ENCODE measurements around the gene CHKA. TPM values are rescaled to one million over a fixed set of nuclear protein-coding genes. Genes with fewer than 3 reads are reported as not detected.

Gene CHKA
- total RNA-seq, 1 experiment from 2014 or later: 136 TPM

DNA sequence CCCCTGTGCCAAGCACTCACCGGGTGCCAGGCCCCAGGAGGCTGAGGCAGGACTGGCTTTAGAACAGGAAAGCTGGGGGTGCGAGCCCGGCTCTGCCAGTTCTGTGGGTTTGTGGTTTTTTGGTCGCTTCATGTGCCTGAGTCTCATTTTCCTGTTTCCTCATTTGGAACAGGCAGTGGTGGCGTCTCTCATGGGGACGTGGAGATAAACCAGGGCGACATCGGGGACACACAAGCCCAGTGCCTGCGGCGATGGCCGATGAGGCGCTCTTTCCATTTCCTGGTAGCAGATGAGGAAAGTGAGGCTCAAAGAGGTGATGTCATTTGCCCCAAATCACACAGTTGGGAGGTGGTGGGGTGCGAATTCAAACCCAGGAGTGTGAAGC lies 20.8 kb upstream of the CHKA start:
- peaks cover 38% of the 10 kb centered on the region for H3K4me1 ChIP-seq (ENCODE audit: control insufficient read depth, insufficient read depth, low read length)
- ATAC-seq: no peak
- H3K27ac ChIP-seq (ENCODE audit: low read length): peak overlapping the region; percentile 37
- BruUV-seq (replicated peaks): no TSS peak
- H3K9me3 ChIP-seq (ENCODE audit: control insufficient read depth, insufficient read depth, low read depth, low read length): no peaks in the 10 kb centered on the region
- in situ Hi-C loops (cut with HindIII; ENCODE audit: low pct_unique_long_range_greater_than_20kb, low sequenced_read_pairs): no loop called here
- ChIA-PET CTCF (no interaction called here), POLR2A (no interaction called here)
- intact Hi-C loops (cut with micrococcal nuclease; ENCODE audit: unreplicated experiment): no loop called here
- no peak overlapping the region for H3K4me3 ChIP-seq (ENCODE audit: low read depth in 2 of 2, low read length in 2 of 2)
- no peak for TF ChIP-seq POLR2AphosphoS5 (IDR thresholded peaks at IDR 0.05; ENCODE audit: low read depth, low read length)
- no peak for TF ChIP-seq TCF7L2 (IDR thresholded peaks at IDR 0.05; ENCODE audit: low read depth, low read length)
- TF ChIP-seq, protein P1, sequence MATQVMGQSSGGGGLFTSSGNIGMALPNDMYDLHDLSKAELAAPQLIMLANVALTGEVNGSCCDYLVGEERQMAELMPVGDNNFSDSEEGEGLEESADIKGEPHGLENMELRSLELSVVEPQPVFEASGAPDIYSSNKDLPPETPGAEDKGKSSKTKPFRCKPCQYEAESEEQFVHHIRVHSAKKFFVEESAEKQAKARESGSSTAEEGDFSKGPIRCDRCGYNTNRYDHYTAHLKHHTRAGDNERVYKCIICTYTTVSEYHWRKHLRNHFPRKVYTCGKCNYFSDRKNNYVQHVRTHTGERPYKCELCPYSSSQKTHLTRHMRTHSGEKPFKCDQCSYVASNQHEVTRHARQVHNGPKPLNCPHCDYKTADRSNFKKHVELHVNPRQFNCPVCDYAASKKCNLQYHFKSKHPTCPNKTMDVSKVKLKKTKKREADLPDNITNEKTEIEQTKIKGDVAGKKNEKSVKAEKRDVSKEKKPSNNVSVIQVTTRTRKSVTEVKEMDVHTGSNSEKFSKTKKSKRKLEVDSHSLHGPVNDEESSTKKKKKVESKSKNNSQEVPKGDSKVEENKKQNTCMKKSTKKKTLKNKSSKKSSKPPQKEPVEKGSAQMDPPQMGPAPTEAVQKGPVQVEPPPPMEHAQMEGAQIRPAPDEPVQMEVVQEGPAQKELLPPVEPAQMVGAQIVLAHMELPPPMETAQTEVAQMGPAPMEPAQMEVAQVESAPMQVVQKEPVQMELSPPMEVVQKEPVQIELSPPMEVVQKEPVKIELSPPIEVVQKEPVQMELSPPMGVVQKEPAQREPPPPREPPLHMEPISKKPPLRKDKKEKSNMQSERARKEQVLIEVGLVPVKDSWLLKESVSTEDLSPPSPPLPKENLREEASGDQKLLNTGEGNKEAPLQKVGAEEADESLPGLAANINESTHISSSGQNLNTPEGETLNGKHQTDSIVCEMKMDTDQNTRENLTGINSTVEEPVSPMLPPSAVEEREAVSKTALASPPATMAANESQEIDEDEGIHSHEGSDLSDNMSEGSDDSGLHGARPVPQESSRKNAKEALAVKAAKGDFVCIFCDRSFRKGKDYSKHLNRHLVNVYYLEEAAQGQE (IDR thresholded peaks at IDR 0.05; ENCODE audit: insufficient read depth in 1 of 2, low read depth in 2 of 2, low read length in 1 of 2): no peak
- no peak for TF ChIP-seq SIN3A (IDR thresholded peaks at IDR 0.05; ENCODE audit: borderline replicate concordance, insufficient read depth, low read depth, low read length)
- TF ChIP-seq, protein P2, sequence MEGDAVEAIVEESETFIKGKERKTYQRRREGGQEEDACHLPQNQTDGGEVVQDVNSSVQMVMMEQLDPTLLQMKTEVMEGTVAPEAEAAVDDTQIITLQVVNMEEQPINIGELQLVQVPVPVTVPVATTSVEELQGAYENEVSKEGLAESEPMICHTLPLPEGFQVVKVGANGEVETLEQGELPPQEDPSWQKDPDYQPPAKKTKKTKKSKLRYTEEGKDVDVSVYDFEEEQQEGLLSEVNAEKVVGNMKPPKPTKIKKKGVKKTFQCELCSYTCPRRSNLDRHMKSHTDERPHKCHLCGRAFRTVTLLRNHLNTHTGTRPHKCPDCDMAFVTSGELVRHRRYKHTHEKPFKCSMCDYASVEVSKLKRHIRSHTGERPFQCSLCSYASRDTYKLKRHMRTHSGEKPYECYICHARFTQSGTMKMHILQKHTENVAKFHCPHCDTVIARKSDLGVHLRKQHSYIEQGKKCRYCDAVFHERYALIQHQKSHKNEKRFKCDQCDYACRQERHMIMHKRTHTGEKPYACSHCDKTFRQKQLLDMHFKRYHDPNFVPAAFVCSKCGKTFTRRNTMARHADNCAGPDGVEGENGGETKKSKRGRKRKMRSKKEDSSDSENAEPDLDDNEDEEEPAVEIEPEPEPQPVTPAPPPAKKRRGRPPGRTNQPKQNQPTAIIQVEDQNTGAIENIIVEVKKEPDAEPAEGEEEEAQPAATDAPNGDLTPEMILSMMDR (IDR thresholded peaks at IDR 0.05): no peak
- no peaks in the 10 kb centered on the region for H3K36me3 ChIP-seq (ENCODE audit: control insufficient read depth, insufficient read depth, low read length)
- DNase-seq (ENCODE audit: low read depth, low spot score): no peak
- no peaks in the 10 kb centered on the region for H3K27me3 ChIP-seq (ENCODE audit: control insufficient read depth, insufficient read depth, low read length)

DNA sequence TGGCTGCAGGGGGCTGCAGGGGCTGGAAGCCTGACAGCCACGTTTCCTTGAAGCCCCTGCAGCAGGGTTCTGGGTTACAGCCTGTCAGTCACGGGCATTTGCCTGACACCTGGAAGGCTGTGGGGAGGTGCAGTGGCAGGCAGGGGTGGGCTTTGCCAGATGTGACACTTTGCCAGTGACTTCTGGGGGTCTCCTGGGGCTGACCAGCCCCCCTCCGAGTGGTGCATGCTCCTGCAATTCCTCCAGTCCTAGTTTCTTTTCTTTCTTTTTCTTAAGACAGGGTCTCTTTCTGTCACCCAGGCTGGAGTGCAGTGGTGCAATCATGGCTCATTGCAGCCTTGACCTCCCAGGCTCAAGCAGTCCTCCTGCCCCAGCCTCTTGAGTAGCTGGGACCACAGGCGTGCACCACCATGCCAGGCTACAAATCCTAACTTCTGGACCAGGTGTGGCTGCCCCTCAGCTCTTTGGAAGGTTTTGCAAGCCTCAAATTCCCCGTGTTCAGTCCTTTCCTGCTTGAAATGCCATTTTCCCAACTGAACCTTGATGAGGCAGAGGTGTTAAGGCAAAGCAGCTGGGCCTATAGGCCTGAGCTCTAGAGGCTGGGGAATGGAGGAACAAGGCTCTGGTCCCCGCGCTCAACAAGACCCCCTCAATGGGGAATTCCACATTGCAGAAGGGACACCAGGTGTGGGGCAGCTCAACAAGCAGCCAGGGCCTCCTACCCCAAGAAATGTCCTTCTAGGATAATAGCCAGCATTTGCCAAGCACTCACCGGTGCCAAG lies 20.2 kb upstream of the CHKA start:
- Histone ChIP-seq H3K4me3 (ENCODE audit: low read depth in 2 of 2, low read length in 2 of 2) (no peak overlapping the region), H3K4me1 (ENCODE audit: control insufficient read depth, insufficient read depth, low read length) (peaks cover 32% of the 10 kb centered on the region), H3K27ac (ENCODE audit: low read length) (peak overlapping the region; percentile 37), H3K27me3 (ENCODE audit: control insufficient read depth, insufficient read depth, low read length) (no peaks in the 10 kb centered on the region), H3K9me3 (ENCODE audit: control insufficient read depth, insufficient read depth, low read depth, low read length) (no peaks in the 10 kb centered on the region), H3K36me3 (ENCODE audit: control insufficient read depth, insufficient read depth, low read length) (no peaks in the 10 kb centered on the region)
- intact Hi-C loops (cut with micrococcal nuclease; ENCODE audit: unreplicated experiment): no loop called here
- ATAC-seq: no peak
- no peak for DNase-seq (ENCODE audit: low read depth, low spot score)
- ChIA-PET CTCF (interaction anchor here (0.6 kb wide), 1 partner anchor 69 kb away, joined by 6 read pairs; no protein-coding TSS in a partner anchor), POLR2A (no interaction called here)
- no TSS peak for BruUV-seq (replicated peaks)
- in situ Hi-C loops (cut with HindIII; ENCODE audit: low pct_unique_long_range_greater_than_20kb, low sequenced_read_pairs): no loop called here
- TF ChIP-seq SIN3A (IDR thresholded peaks at IDR 0.05; ENCODE audit: borderline replicate concordance, insufficient read depth, low read depth, low read length) (no peak), TCF7L2 (IDR thresholded peaks at IDR 0.05; ENCODE audit: low read depth, low read length) (no peak), POLR2AphosphoS5 (IDR thresholded peaks at IDR 0.05; ENCODE audit: low read depth, low read length) (no peak)
- TF ChIP-seq, protein P2 (IDR thresholded peaks at IDR 0.05): no peak
- TF ChIP-seq, protein P1 (IDR thresholded peaks at IDR 0.05; ENCODE audit: insufficient read depth in 1 of 2, low read depth in 2 of 2, low read length in 1 of 2): no peak

All from Panc1 (cell line).